GM12864 (cell line): ENCODE results near the gene CYP4F8.

Experiments
- DNase-seq: peaks from one replicate; pipeline ENCODE4 v3.0.0-alpha.2; 2011; ENCODE audit warnings: low read depth
- H3K4me3 ChIP-seq: 2 replicates; pipeline ENCODE4 v1.5.1; 2011; ENCODE audit warnings: mild to moderate bottlenecking, low read depth, low read length, control low read depth
- TF ChIP-seq, protein P1 (sequence below): IDR thresholded peaks from 2 replicates; pipeline ENCODE4 v1.5.1; 2011; ENCODE audit warnings: low read depth, mild to moderate bottlenecking, moderate library complexity, low read length, control low read depth, inconsistent platforms; ENCODE audit errors: missing control alignments

The CYP4F8 gene

DNA sequence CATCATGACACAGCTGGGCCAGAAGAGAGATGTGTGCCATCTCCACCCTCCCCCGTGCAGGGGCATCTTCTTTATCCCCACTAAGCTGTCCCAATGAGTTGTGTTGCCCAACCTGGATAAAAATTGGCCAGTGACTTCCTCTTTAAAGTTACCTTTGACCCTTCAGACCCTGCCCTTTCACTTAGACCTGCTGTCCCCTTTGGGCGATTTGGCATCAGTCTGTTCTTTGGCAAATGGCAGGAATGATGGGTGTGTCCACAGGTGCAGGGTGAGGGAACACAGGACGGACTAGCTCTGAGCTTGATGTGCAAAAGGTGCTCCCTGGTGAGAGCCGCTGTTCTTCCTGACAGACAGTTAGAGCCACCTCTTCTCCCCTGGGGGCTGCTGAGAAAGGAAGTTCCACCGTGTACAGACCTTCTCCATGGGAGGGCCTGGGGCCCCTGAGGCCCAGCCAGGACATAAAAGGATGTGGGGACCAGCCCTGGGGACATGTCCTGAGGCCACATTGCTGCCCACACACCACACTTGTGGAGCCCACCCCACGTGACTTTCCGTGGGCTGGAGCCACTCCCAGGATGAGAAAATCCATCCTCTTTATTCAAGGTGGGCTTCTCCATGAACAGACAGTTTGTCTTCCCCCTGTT is 1.7 kb downstream of the CYP4F8 start:
- H3K4me3 ChIP-seq: no peak overlapping the region
- TF ChIP-seq, protein P1, sequence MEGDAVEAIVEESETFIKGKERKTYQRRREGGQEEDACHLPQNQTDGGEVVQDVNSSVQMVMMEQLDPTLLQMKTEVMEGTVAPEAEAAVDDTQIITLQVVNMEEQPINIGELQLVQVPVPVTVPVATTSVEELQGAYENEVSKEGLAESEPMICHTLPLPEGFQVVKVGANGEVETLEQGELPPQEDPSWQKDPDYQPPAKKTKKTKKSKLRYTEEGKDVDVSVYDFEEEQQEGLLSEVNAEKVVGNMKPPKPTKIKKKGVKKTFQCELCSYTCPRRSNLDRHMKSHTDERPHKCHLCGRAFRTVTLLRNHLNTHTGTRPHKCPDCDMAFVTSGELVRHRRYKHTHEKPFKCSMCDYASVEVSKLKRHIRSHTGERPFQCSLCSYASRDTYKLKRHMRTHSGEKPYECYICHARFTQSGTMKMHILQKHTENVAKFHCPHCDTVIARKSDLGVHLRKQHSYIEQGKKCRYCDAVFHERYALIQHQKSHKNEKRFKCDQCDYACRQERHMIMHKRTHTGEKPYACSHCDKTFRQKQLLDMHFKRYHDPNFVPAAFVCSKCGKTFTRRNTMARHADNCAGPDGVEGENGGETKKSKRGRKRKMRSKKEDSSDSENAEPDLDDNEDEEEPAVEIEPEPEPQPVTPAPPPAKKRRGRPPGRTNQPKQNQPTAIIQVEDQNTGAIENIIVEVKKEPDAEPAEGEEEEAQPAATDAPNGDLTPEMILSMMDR: no peak
- no peak for DNase-seq

DNA sequence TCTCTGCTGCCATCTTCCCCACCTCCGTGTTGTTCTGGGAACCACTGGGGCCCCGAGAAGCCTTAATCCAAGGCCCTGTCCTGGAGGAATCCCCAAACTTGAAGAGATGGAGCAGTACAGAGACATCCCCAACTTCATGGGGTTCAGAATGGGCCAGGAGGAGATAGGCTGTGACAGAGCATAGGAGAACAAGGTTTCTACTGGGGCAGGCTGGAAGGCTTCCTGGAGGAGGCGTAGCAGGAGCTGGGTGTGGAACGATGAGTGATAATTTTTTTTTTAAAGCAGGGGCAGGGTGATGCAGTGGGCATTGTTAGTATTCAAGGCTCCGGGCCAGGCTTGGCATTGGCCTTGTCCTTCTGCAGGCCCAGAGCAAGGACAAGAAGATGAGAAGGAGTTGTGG is 3.3 kb downstream of the CYP4F8 start:
- no peak for DNase-seq
- TF ChIP-seq, protein P1: no peak
- H3K4me3 ChIP-seq: no peak overlapping the region

DNA sequence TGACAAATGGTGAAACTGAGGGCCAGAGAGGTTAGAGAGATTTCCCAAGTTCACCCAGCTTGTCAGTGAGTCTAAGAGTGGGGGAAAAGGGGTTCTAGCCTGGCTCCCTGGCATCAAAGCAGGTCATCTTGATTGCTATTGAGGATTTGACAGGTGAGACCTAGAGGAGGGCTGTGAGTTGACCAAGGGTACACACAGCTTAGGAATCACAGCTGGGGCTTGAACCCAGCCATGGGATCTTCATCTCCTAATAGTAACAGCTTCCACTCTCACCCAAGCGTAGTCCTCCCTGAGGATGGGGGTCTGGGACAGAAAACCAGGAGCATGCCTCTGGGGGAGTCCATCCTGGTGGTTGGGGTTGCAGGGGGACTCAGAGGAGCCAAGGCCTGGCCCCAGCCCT is 6.8 kb downstream of the CYP4F8 start:
- no peak for DNase-seq
- TF ChIP-seq, protein P1: no peak
- no peak overlapping the region for H3K4me3 ChIP-seq

DNA sequence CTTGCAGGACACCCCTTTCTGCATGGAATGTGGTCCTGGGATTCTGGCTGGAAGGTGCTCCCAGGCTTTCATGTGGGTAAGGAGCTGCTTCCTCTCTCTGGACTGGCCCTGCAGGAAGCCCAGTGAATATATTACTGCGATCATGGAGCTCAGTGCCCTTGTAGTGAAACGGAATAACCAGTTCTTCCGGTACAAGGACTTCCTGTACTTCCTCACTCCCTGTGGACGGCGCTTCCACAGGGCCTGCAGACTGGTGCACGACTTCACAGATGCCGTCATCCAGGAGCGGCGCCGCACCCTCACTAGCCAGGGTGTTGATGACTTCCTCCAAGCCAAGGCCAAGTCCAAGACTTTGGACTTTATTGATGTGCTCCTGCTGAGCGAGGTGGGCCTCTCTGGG is 8.0 kb downstream of the CYP4F8 start:
- TF ChIP-seq, protein P1: no peak
- DNase-seq: no peak
- no peak overlapping the region for H3K4me3 ChIP-seq

DNA sequence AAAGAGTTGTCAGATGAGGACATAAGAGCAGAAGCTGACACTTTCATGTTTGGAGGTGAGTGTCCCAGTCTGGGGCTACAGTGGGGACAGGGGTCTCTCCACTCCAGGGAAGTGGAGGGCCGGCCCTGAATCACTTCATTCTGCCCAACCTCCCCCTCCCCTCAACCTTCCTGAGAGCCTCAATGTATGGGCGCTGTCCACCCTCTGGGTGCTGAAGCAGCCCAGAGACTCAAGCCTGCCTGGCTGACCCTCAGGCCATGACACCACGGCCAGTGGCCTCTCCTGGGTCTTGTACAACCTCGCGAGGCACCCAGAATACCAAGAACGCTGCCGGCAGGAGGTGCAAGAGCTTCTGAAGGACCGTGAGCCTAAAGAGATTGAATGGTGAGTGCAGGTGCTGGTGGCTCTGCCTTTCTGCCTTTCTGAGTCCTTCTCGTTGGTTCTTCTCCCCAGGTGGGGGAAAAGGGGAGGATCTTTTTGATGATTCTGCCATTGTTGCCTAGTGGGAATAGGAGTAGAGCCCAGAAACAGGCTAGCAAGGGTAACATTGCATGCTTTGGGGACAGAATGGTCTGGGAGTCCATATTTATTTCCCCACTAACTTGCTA is 8.8 kb downstream of the CYP4F8 start:
- DNase-seq: no peak
- H3K4me3 ChIP-seq: no peak overlapping the region
- TF ChIP-seq, protein P1: no peak

DNA sequence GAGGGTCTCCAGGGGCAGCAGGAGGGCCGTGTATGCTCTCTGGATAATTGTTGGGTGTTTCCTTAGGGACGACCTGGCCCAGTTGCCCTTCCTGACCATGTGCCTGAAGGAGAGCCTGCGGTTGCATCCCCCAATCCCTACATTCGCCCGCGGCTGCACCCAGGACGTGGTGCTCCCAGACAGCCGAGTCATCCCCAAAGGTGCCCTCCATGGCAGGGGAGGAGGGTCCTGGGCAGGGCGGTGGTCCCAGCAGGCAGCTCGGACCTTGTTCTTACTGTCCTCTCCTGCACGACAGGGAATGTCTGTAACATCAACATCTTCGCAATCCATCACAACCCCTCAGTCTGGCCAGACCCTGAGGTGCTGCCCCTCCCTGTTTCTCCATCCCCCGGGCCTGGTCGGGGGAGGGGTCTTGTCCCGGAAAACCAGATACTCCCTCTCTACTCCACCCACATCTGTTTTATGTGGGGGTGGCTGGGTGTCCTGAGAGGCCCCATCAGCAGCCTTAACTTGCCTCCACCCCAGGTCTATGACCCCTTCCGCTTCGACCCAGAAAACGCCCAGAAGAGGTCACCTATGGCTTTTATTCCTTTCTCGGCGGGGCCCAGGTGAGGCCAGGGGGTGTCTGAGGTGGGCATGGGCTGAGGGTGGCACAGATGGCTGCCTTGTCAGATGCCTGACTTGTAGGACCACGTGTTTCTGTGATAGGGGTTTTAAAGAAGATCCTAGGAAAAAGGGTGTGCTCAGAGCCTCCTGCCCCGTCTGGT is 13.4 kb downstream of the CYP4F8 start:
- TF ChIP-seq, protein P1: no peak
- no peak for DNase-seq
- H3K4me3 ChIP-seq: no peak overlapping the region
